NCI-H2196 (cell line): ENCODE measurements around the gene RNF220.
A peak's percentile ranks its signal among the peaks of the same experiment; 100 is the strongest.
"Not testable (repeated sequence)": the region's sequence is repeated elsewhere in the genome, so short reads cannot be mapped to it uniquely, and the experiment has no call there.

ENCODE experiments used
- DNase-seq: peaks from one replicate; lab custom pipeline; 2025; ENCODE audit not compliant: unreplicated experiment; lab: John Stamatoyannopoulos, UW

RNF220 gene

GRCh38 chr1:44648529-44649250 lies 243.6 kb downstream of the RNF220 start:
- no peak for DNase-seq

- no peak for DNase-seq
These were observed 244.7 kb downstream of the RNF220 start for GRCh38 chr1:44649788-44650158.

GRCh38 chr1:44650159-44650831 lies 245.2 kb downstream of the RNF220 start:
- peak; percentile 83 for DNase-seq

GRCh38 chr1:44651069-44651468 lies 246.0 kb downstream of the RNF220 start:
- no peak for DNase-seq

- peak; percentile 76 for DNase-seq
These were observed 247.5 kb downstream of the RNF220 start for GRCh38 chr1:44652445-44653106.

GRCh38 chr1:44653107-44653964 lies 248.3 kb downstream of the RNF220 start:
- DNase-seq, result no peak

- DNase-seq, result no peak
These were observed 249.6 kb downstream of the RNF220 start for GRCh38 chr1:44654621-44655187.

GRCh38 chr1:44655609-44656008 lies 250.6 kb downstream of the RNF220 start:
- DNase-seq, result peak; percentile 28

- no peak for DNase-seq
These were observed 254.5 kb downstream of the RNF220 start for GRCh38 chr1:44659566-44659965.

GRCh38 chr1:44660176-44660575 lies 255.1 kb downstream of the RNF220 start:
- peak; percentile 83 for DNase-seq

GRCh38 chr1:44661781-44662682 lies 257.0 kb downstream of the RNF220 start:
- no peak for DNase-seq

- DNase-seq, result no peak
These were observed 257.6 kb downstream of the RNF220 start for GRCh38 chr1:44662683-44663030.

GRCh38 chr1:44663417-44663816 lies 258.4 kb downstream of the RNF220 start:
- no peak for DNase-seq

GRCh38 chr1:44664730-44665370 lies 259.8 kb downstream of the RNF220 start:
- DNase-seq, result no peak

- DNase-seq, result not testable (repeated sequence)
These were observed 261.7 kb downstream of the RNF220 start for GRCh38 chr1:44666719-44667118.

GRCh38 chr1:44670751-44671640 lies 265.9 kb downstream of the RNF220 start:
- no peak for DNase-seq

GRCh38 chr1:44672254-44672955 lies 267.4 kb downstream of the RNF220 start:
- no peak for DNase-seq
